ENCODE results near the gene CRLF1.
"Not testable (repeated sequence)": the region's sequence is repeated elsewhere in the genome, so short reads cannot be mapped to it uniquely, and the experiment has no call there.

CRLF1 gene

DNA sequence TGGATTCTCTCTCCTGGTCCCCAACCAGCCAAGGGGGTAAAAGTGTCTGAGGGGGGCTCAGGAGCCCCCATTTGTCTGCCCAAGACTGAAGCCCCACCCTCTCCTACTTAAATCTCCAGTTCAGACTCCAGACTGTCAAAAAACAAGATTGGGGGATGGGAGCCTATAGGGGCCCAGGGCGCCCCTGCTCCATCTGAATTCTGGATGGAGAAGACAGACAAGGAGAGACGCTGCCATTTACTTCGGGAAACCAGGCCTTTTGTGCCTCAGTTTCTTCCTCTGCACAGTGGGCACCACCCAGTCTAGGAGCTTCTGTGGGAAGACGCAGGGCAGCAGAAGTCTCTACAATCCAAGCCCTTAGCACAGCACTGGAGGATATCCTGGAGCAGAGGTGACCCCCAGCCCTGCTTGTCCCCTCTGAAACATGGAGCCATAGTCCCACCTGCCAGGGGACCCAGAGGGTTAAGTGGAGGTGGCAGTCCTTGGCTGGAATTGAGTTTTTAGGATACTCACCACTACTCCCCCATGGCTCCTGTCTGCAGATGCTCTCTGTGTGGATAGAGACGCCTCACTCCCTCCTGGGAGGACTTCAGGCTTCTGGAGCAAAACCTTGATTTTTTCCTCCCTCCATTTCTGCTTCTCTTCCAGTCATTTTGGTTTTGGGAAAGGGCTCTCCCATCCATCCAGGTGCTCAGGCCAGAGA, 1.7 kb upstream of the CRLF1 start:
- DNase-seq, result no peak

DNA sequence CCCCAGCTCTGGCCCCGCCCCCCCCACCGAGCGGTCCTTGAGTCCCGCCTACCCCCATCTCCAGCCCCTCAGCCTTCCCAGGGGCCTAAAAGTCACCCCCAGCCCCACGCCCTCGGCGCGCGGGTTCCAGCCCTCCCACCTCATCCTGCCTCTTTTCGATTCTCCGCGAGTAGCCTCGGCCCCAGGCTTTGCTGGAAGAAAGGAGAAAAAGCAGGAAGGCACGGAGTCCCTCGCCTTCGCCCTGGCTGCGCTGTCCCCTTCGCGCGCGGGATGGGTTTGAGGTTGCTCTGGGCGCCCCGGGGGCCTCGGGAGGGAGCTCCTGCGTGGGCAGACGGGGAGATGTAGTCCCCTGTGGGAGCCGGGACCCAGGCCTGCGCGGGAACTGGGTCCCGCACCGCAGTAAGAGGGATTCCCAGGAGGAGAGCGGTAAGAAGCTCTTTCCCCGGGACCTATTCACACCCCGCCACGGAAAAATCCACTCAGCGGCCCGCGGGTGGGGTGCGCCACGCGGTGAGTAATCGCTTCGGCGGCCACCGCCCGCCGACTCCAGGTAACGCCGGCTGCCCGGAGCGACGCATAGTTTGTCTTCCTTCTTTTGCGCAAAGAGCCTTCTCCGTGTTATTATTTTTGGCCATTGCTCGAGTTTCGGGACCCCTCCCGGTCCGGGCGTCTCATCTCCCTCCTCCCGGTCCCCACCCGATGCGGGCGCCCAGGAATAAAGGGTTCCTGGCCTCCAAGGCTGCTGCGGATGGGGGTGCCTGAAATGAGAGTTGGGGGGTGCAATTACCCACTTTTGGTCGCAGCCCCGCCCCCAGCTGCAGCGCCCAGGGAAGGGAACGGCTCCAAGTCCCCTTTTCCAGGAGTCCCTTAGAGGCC, 865 bp upstream of the CRLF1 start:
- DNase-seq, result no peak

DNA sequence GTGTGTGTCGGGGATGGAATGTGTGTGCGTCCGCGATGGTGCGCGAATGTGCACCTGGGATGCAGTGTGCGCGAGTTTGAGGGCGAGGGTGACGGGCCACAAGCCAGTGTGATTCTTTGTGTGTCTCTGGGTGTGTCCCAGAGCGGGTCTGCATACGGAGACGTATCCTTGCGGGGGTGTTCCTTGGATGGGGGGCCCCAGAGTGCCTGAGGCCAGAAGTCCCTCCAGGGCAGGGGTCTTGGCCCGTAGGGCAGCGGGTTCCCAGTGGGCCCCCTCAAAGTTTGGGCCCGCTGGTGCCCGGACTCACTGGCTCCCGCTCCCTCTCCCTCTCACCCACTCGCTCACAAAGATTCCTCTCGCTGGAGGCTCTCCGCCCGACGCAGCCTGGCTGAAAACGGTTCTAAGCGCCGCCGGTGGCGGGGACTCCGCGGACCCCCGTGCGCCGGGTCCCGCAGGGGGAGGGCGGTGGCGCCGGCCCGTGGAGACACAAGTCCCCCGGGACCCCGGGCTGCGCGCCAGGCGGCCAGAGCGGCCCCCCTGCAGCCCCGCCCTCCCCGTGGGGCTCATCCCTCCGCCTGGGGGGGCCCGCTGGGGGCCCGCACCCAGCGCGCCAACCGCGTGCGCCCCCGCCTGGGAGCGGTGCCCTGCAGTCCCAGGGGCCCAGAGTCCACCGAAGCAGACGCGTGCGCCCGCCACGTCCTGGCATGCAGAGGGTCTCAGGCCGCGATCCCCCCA, 886 bp downstream of the CRLF1 start:
- no peak for DNase-seq

DNA sequence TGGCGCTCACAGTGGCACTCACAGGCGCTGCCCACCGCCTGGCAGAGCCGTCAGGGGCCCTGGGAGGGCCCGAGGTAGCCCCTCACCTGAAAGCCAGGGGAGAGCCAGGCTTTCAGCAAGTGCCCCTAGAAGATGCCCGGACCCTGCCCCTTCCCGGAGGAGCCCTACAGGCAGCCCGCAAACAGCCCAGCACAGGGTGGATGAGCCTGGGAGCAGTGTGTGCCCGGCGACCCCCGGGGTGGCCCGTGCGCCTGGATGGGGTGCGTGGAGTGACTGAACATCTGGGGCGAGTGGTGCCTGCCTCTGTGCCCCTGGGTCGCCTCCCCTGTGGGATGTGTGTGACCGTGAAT, 1.4 kb downstream of the CRLF1 start:
- no peak for DNase-seq

DNA sequence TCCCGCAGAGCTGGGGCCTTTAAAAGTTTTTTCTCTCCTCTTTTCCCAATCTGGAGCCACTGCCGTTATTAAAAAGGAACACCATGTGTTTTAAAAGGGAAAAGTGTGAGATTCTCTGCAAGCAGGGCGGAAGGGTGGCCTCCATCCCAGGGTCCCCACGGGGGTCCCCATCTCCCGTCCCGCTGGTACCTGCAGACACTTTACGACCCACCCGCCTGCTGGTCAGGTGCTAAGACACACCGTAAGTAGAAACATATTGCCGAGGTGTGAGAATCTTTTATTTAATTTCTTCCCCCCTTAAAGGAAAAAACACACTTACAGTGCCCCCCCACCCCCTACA, 1.8 kb downstream of the CRLF1 start:
- DNase-seq, result no peak

DNA sequence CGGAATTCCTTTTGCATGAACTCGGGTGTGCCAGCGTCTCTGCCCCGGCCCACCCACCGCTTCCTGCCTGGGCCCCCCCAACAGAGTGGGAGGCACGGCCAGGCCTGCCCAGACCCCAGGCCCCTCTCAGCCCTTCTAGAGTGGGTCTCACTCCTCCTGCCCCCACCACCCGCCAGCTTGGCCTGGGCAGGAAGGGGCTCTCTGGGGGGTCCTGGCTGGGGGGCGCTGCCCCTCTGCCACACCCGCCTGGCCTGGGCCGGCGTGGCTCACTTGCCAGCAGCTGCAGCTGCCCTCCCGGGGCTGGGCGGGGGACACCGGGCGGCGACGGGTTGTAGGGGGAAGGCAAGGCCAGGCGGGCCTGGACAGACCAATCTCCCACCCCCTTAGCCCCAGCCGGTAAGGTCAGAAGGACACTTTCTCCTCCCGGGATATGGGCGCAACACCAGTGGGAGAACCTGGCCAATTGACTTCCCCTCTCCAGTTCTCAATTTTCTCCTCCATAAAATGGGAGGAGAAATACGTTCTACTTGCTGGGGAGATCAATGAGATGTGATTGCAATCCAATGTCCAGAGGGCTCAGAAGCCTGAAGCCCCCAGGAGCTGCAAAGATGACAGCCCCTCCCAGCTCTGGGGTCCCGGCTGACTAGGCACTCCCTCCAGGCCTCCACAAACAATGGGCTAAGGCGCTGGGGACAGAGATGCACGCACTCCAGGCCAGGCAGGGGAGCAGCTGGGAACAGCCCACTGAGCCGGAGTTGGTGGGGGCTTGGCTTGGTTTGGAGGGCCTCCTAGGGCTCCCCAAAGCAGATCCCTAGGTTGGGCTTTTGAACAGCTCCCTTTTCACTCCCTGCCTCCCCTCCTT, 2.4 kb downstream of the CRLF1 start:
- no peak for DNase-seq

DNA sequence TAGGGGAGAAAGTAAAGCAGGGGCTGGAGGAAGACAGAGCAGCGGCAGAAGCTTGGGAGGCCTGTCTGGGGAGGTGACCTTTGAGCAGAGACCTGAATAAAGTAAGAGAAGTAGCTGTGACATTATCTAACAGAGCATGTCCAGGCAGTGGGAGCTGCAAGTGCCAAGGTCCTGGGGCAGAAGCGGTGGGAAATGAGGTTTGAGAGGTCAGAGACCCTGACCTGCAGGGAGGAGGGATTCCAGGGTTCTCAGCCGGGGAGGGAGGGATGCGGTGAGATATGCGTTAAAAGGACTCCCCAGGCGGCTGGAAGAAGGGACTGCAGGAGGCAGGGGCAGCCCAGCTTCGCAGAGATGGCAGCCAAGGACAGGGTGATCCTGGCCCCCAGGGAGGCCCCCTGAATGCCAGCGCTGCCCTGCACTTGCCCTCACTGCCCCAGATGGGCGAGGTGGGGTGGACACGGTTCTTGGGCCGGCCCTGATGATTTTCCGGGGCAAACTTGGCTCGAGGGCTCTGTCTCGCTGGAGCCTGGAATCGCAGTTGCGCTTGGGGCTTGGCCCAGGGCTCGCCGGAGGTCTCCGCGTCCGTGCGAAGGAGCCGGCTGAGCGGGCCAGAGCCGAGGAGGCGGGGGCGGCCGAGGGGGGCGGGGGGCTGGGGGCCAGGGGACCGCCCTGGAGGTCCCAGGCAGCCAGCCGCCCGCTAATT, 3.2 kb downstream of the CRLF1 start:
- no peak for DNase-seq

DNA sequence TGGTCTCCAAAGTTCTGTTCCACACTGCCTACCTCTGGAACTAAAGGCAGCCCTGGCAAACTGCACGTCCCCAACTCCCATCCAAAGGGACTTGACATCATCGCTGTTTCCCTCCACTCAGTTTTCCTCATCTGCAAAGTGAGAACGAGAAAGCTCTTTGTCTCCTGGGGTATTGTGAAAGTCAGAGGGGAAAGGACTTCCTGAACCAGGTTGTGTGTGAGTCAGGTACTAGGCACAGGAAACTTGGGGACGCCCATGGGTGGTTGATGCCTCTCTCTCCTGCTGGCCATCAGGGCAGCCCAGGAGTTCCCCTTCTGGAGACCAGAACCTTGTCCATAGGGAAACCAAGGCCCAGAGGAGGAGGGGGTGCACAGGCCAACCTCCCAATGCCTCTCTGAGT, 4.7 kb downstream of the CRLF1 start:
- DNase-seq, result no peak

DNA sequence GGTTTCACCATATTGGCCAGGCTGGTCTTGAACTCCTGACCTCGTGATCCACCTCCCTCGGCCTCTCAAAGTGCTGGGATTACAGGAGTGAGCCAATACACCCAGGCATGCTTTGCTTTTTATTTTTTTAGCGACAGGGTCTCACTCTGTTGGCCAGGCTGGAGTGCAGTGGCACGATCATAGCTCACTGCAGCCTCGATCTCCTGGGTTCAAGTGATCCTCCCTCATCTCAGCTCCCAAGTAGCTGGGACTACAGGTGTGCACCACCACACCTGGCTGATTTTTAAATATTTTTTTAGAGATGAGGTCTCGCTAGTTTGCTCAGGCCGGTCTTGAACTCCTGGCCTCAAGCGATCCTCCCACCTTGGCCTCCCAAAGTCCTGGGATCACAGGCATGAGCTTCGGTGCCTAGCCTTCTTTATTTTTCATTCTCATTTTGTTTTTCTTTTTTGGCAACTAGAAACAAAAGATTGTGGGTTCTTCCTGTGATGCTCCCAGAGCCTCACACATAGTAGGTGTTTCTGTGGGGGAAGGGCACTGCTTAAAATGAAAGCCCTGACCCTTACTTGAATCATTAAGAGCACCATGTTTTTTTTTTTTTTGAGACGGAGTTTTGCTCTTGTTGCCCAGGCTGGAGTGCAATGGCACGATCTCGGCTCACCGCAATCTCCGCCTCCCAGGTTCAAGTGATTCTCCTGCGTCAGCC, 5.8 kb downstream of the CRLF1 start:
- not testable (repeated sequence) for DNase-seq

DNA sequence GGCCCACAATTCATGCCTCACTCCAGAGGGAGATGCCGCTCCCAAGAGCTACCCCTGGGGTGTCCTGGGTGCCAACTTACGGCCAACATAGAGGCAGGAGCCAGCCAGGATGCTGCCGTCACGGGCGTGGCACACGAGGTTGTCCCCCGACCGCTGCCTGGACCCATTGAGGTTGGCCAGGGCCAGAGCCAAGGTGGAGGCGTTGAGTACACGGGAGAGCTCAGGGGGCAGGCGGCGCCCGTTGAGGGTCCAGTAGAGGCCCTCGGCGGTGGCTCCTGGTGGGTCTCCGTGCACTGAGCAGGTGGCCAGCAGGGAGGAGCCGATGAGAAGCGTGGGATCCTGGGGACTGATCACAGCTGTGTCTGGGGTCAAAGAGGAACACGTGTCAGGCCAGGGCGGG, 7.1 kb downstream of the CRLF1 start:
- no peak for DNase-seq

DNA sequence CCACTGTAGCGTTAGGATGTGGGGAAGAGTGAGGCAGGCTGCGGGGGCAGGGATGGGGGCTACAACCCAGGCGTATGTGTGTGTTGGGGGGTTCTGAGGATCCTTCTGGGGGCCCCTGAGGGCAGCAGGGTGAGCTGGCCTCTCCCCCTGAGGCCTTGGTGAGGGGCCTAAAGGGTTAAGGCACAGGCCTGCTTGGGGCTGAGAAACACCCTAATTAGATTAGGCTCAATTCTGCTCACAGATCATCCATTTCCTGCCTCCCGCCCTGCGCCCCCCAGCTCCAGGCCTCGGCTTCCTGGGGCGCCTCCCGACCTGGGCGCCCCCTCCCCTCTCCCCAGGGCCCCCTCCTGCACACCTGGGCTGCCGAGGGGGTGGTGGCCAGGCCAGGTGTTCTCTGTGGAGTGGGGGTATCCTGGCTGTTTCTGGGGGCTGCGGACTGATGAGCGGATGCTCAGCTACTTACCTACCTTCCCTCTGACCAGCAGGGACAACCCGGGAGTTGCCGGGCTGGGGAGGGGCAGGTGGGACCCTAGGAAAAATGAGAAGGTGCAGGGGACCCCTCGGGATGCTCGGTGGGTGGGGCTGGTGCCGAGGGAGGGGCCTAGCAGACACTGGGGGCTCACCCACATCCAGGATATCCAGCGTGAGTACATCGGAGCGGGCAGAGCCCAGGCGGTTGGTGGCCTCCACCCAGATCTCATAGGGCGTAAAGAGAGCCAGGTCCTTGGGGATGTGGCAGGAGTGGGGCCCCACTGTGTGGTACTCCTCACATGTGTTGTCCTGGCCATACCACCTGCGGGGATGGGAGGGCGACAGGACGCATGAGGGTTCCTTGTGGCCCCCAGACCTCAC, 8.6 kb downstream of the CRLF1 start:
- DNase-seq, result no peak

DNA sequence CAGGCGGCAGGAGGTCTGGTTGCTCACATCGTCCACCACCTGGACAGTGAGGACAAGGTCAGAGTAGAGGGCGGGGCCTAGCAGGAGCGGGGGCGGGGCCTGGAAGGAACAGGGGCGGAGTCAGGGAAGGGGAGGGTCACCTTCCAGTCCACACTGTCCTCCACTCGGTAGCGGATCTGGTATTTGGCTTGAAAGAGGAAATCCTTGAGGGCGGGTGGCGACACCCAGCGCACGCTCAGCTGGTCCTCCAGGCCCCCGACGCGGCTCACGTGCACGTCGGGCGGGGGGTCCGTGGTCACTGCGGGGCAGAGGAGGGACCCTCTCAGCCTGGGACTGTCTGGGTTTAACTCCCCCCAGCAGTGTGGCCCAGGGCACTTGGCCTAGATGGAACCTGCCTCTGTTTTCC, 9.8 kb downstream of the CRLF1 start:
- peak; percentile 61 for DNase-seq

DNA sequence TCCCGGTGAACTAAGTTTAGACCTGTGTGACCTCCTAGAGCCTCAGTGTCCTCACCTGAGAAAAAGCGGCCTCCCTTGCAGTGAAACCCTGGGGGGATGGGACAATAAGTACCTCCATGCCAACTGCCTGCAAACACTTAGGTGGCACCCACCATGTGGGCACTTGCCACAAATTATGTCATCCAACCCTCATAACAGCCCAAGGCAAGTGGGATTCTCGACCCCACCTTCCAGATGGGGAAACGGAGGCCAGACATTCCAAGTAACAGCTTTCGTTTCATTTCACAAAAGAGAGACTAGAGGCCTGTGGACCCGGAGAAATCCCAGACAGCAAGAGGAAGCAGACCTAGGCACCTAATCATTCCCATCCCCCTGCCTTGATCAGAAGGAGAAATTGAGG, 11.1 kb downstream of the CRLF1 start:
- DNase-seq, result no peak

DNA sequence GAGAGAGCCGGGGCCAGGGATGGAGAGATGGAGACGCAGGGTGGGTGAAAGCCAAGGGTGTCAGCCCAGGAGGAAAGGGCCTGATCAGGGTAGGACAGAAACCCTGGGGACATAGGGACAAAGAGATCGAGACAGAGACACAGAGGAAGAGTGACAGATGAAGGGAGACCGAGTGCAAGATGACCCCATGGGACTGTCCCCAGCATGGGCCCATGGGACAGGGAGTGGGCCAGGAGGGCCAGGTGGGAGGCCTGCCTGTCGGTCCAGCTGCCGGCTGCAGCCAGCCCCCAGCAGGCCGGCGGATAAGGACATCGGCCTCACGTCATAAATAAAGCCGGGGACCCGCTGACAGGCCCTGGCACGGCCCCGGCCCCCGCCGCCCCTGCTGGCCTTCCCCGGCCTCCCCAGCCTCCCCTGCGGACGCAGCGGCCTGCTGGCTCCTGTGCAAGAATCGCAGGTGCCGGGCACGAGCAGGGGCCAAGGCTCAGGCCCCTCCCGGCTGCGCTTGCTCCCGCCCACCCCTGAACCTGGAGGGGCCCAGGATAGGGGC, 11.7 kb downstream of the CRLF1 start:
- no peak for DNase-seq

DNA sequence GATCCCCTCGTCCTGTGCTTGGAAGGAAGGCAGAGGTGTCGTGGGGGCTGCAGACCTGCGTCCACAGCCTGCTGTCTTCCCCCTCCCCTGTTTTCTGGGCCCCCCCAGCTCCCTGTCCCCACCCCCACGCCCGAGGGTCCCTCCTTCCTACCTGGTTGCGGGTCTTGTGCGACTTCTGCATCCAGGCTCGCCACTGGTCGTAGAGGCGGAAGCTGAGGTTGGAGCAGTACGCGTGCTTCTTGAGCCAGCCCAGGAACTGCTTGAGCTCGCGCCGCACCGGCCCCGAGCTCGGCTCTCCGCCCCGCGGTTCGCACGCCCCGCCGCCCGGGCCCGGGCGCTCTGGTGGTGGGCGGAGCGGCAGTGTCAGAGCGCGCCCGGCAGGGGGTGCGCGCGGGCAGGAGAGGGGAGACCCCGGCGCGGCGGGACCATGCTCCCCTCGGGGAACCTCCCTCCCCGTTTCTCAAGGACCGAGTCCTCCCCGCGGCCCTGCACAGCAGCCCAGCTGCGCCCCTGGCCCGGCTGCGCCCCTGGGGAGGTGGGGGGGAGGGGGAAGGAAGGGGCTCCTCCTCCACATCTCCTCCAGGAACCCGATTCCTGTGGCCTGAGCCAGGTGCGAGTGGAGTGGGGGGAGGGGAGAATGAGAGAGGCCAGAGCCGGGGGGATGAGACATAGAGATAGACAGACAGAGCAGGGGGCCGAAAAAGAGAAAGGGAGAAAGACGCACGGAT, 12.3 kb downstream of the CRLF1 start:
- peak; percentile 86 for DNase-seq

DNA sequence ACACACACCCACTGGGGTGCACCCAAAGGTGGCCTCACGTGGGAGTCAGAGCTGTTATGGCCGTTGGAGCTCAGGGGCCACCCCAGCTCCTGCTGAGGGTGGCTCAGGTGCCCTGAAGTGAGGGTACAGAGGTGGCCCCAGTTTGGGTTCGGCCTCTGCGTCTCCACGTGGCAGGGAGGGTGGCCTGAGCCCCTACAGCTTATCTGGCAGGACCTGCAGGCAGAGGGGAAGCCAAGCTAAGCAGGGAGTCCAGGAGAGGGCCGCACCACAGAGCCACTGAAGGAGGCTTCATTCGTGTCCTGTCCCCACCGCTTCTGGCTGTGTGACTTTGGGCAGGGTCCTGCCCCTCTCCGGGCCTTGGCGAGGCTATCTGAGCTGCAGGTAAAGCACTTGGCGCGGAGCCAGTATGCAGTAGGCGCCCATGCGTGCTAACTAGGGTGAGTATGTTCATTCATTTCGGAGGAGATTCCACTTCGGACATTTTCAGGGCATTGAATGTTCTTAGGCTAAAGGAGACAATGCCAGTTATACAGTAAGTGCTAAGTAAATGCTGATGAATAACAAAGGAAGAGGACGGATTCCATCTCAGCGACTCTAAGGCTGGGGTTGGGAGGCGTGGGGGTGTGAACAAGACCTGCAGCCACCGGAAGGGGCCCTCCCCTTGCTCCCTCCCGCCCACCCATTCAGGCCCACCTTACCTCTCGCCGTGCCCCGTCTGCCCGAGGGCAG, 13.1 kb downstream of the CRLF1 start:
- DNase-seq, result no peak

DNA sequence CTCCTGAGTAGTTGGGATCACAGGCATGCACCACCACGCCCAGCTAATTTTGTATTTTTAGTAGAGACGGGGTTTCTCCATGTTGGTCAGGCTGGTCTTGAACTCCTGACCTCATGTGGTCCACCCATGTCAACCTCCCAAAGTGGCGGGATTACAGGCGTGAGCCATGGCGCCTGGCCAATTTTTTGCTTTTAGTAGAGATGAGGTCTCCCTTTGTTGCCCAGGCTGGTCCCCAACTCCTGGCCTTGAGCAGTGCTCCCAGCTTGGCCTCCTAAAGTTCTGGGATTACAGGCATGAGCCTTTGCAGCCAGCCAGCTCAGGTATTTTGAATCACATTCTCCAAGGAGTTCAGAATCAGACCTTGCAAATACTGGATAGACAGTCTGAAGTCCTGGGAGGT, 13.9 kb downstream of the CRLF1 start:
- not testable (repeated sequence) for DNase-seq

DNA sequence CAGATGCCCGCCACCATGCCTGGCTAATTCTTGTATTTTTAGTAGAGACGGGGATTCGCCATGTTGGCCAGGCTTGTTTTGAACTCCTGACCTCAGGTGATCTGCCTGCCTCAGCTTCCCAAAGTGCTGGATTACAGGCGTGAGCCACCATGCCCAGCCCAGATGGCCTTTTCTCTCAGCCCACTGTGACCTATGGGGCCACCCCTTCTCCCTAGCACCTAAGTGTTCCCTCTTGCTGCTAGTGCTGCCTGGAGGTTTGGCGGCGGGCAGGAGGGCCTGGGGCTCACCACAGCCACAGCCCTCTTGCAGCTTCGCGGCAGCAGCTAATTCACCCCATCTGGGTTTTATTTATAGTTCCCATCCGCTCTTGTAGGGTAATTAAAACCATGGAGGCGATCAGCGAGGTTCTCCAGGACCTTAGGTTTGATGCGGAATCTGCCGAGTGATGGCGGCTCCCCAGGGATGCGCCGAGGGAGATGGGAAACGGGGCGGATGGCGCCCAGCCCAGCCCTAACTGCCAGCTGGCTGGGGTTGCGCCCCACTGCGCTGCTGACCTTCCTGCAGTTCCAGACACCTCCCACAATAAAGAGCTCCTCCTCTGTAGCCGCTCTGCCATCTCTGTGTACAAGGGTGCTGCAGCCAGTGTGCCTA, 14.7 kb downstream of the CRLF1 start:
- no peak for DNase-seq

Data from stimulated activated CD8-positive, alpha-beta memory T cell treated with anti-CD3 and anti-CD28 coated beads, Interleukin-4, amount 100 ng/mL, for 48 hours (primary cell).